ENCODE measurements around the gene ITGA2.

Gene ITGA2

DNA sequence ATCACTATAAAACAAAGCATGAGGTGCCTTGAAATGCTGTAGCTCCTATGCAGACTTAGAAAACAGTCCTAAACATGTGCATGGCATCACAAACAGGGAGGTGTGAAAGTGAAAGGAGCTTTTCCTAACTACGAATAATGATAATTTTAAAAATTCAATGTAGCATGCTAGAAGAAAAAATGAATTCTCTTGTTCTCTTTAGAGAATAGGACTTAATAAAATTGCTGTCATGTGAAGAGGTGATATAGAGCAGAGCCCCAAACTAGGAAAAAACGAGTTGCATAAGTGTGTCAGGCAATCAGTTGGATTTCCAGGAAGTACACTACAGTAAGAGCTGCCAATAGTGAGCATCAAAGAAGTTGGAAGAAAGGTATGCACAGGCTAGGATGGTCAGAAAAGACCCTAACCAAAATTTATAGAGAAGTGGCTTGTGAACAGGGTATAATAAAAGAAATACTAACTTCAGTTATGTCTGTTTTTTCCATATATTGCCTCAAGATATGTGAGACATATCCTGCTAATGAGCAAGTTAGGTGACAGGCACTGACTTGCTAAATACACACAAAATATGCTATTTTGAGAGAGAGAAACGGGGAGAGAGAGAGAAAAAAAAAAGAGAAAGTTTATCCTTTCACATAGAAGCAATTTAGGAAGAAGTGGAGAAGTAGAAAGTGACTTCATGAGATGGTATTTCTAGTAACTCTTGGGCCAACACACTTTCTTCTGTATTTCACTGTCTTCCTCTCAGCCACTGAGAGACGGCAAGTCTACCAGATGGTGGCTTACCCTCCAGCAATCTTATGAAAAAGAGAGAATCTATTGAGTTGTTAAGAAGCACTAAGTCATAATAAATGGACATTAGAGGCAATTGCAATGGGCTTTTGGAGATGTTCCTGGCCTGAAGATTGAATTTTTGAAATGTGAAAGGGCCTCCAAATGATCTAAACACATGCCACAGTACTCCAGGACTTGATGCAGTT lies 18.0 kb downstream of the ITGA2 start:
- FAIRE-seq: no peak
- no peak for DNase-seq (ENCODE audit: insufficient read length)
- TF ChIP-seq POLR2A (IDR thresholded peaks at IDR 0.05; ENCODE audit: low read depth, low read length): no peak
- TF ChIP-seq POLR2AphosphoS5 (IDR thresholded peaks at IDR 0.05; ENCODE audit: low read depth, low read length): no peak
- TF ChIP-seq TAF1 (IDR thresholded peaks at IDR 0.05; ENCODE audit: borderline replicate concordance, low read depth, low read length): no peak

- FAIRE-seq (peak; percentile 91), DNase-seq (ENCODE audit: insufficient read length) (no peak)
- TF ChIP-seq POLR2A (IDR thresholded peaks at IDR 0.05; ENCODE audit: low read depth, low read length) (no peak), POLR2AphosphoS5 (IDR thresholded peaks at IDR 0.05; ENCODE audit: low read depth, low read length) (no peak), TAF1 (IDR thresholded peaks at IDR 0.05; ENCODE audit: borderline replicate concordance, low read depth, low read length) (no peak)
Measured at GRCh38 chr5:53008751-53009150, 19.6 kb downstream of the ITGA2 start.

- TF ChIP-seq POLR2A (IDR thresholded peaks at IDR 0.05; ENCODE audit: low read depth, low read length): no peak
- no peak for TF ChIP-seq TAF1 (IDR thresholded peaks at IDR 0.05; ENCODE audit: borderline replicate concordance, low read depth, low read length)
- no peak for TF ChIP-seq POLR2AphosphoS5 (IDR thresholded peaks at IDR 0.05; ENCODE audit: low read depth, low read length)
- FAIRE-seq (no peak), DNase-seq (ENCODE audit: insufficient read length) (no peak)
Measured at GRCh38 chr5:53009816-53010215, 20.7 kb downstream of the ITGA2 start.

DNA sequence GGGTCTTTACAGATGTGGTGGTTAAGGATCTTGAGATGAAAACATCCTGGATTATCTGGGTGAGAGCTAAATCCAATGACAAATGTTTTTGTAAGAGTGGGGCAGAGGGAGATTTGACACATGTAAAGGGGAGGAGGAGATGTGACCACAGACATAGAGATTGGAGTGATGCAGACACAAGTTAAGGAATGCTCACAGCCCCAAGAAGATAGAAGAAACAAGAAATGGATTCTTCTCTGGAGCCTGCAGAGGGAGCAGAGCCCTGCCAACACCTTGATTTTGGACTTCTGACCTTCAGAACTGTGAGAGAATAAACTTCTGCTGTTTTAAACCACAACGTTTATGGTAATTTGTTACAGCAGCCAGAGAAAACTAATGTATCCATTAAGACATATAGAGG lies 21.7 kb downstream of the ITGA2 start:
- TF ChIP-seq POLR2A (IDR thresholded peaks at IDR 0.05; ENCODE audit: low read depth, low read length): no peak
- no peak for TF ChIP-seq POLR2AphosphoS5 (IDR thresholded peaks at IDR 0.05; ENCODE audit: low read depth, low read length)
- TF ChIP-seq TAF1 (IDR thresholded peaks at IDR 0.05; ENCODE audit: borderline replicate concordance, low read depth, low read length): no peak
- no peak for FAIRE-seq
- DNase-seq (ENCODE audit: insufficient read length): no peak

GRCh38 chr5:53011233-53011632 lies 22.1 kb downstream of the ITGA2 start:
- DNase-seq (ENCODE audit: insufficient read length) (no peak), FAIRE-seq (no peak)
- no peak for TF ChIP-seq TAF1 (IDR thresholded peaks at IDR 0.05; ENCODE audit: borderline replicate concordance, low read depth, low read length)
- no peak for TF ChIP-seq POLR2AphosphoS5 (IDR thresholded peaks at IDR 0.05; ENCODE audit: low read depth, low read length)
- TF ChIP-seq POLR2A (IDR thresholded peaks at IDR 0.05; ENCODE audit: low read depth, low read length): no peak

- FAIRE-seq: no peak
- DNase-seq (ENCODE audit: insufficient read length): no peak
- TF ChIP-seq TAF1 (IDR thresholded peaks at IDR 0.05; ENCODE audit: borderline replicate concordance, low read depth, low read length) (no peak), POLR2AphosphoS5 (IDR thresholded peaks at IDR 0.05; ENCODE audit: low read depth, low read length) (no peak), POLR2A (IDR thresholded peaks at IDR 0.05; ENCODE audit: low read depth, low read length) (no peak)
Measured at GRCh38 chr5:53013857-53014256, 24.7 kb downstream of the ITGA2 start.

DNA sequence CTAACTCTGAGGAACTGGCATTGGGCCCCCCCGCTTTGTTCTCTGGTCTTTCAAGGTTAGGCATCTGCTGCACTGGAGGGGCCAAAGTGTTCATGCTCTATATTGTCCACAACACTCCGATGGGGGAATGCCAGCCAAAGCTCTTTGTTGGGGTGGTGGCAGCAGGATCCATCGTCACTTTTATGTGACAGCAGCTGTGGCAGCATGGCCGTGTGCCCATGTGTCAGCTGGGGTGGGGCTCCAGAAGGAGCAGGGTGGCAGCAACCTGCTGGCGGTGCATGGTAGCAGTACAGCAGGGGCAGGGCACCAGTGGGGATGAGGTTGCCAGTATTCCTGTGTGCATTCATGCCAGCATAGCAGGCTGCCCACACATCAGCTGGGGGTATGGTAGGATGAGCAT lies 28.2 kb downstream of the ITGA2 start:
- TF ChIP-seq TAF1 (IDR thresholded peaks at IDR 0.05; ENCODE audit: borderline replicate concordance, low read depth, low read length) (no peak), POLR2AphosphoS5 (IDR thresholded peaks at IDR 0.05; ENCODE audit: low read depth, low read length) (no peak), POLR2A (IDR thresholded peaks at IDR 0.05; ENCODE audit: low read depth, low read length) (no peak)
- no peak for DNase-seq (ENCODE audit: insufficient read length)
- FAIRE-seq: no peak

DNA sequence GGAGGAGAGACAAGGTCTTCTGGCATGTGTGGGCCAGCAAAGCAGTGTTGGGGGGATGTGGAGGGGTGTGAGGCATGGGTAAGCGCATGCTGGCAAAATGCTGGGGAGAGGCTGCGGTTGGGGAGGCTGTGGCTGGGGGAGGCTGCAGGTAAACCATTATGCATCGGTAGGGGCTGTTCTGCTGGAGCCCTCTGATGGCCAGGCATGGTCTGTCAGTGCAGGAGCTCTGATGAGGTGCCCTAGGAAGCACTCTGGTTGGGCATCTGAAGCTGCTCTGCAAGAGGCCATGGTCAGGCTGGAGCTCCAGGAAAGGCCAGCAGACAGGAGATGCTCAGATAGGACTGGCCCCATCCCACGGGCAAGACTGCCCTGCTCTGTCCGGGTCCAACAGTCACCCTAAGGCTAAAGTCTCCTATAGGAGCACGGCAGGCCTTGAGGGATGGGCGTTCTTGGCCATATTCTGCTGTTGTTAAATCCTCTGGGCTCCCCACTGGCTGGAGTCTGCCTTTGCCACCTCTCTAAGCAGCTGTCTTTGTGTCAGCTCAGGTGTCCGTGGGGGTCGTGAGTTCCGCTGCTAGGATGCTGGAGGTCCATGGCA lies 28.7 kb downstream of the ITGA2 start:
- FAIRE-seq (no peak), DNase-seq (ENCODE audit: insufficient read length) (no peak)
- no peak for TF ChIP-seq POLR2AphosphoS5 (IDR thresholded peaks at IDR 0.05; ENCODE audit: low read depth, low read length)
- no peak for TF ChIP-seq TAF1 (IDR thresholded peaks at IDR 0.05; ENCODE audit: borderline replicate concordance, low read depth, low read length)
- TF ChIP-seq POLR2A (IDR thresholded peaks at IDR 0.05; ENCODE audit: low read depth, low read length): no peak

GRCh38 chr5:53019320-53019719 lies 30.2 kb downstream of the ITGA2 start:
- DNase-seq (ENCODE audit: insufficient read length) (no peak), FAIRE-seq (no peak)
- TF ChIP-seq POLR2AphosphoS5 (IDR thresholded peaks at IDR 0.05; ENCODE audit: low read depth, low read length): no peak
- TF ChIP-seq POLR2A (IDR thresholded peaks at IDR 0.05; ENCODE audit: low read depth, low read length): no peak
- no peak for TF ChIP-seq TAF1 (IDR thresholded peaks at IDR 0.05; ENCODE audit: borderline replicate concordance, low read depth, low read length)

GRCh38 chr5:53022930-53023511 lies 33.9 kb downstream of the ITGA2 start:
- no peak for FAIRE-seq
- DNase-seq (ENCODE audit: insufficient read length): no peak
- no peak for TF ChIP-seq TAF1 (IDR thresholded peaks at IDR 0.05; ENCODE audit: borderline replicate concordance, low read depth, low read length)
- TF ChIP-seq POLR2AphosphoS5 (IDR thresholded peaks at IDR 0.05; ENCODE audit: low read depth, low read length): no peak
- no peak for TF ChIP-seq POLR2A (IDR thresholded peaks at IDR 0.05; ENCODE audit: low read depth, low read length)

DNA sequence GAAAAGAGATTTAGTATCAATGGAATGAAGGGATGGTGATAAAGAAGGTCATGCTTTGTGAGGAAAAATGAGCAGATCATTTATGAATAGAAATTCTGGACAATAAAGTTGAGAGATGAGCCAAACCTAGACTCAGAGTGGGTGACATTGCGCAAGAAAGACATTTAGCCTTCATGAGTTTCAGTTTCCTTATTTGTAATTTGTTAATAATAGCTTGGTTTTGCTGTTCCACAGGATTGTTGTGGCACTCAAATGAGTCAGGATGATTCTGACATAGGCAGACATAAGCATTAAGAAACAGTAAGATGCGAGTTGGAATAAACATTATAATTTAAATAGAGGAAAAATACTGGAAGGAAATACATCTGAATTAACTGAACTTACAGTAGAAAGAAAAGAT lies 34.8 kb downstream of the ITGA2 start:
- TF ChIP-seq TAF1 (IDR thresholded peaks at IDR 0.05; ENCODE audit: borderline replicate concordance, low read depth, low read length): no peak
- no peak for TF ChIP-seq POLR2A (IDR thresholded peaks at IDR 0.05; ENCODE audit: low read depth, low read length)
- no peak for TF ChIP-seq POLR2AphosphoS5 (IDR thresholded peaks at IDR 0.05; ENCODE audit: low read depth, low read length)
- DNase-seq (ENCODE audit: insufficient read length): no peak
- no peak for FAIRE-seq
